Adipocyte (in vitro differentiated cells): ENCODE data around the gene INO80D.
"Not testable (repeated sequence)": the region's sequence is repeated elsewhere in the genome, so short reads cannot be mapped to it uniquely, and the experiment has no call there.

Source experiments
- DNase-seq: peaks from one replicate; pipeline ENCODE4 v3.0.0-alpha.2; 2015; ENCODE audit warnings: low read depth
- H3K27me3 ChIP-seq: replicated peaks from 2 replicates; pipeline ENCODE4 v1.7.0; 2013; ENCODE audit warnings: mild to moderate bottlenecking, low read length, moderate library complexity; ENCODE audit not compliant: control insufficient read depth, insufficient read depth
- H3K36me3 ChIP-seq: 2 replicates; pipeline ENCODE4 v1.7.0; 2013; ENCODE audit warnings: low read length, mild to moderate bottlenecking, moderate library complexity; ENCODE audit not compliant: control insufficient read depth, insufficient read depth, severe bottlenecking
- H3K4me1 ChIP-seq: 2 replicates; pipeline ENCODE4 v1.7.0; 2013; ENCODE audit warnings: mild to moderate bottlenecking, low read length, moderate library complexity; ENCODE audit not compliant: control insufficient read depth, insufficient read depth
- H3K4me3 ChIP-seq: 2 replicates; pipeline ENCODE4 v1.7.0; 2013; ENCODE audit warnings: mild to moderate bottlenecking, low read length, moderate library complexity
- H3K9ac ChIP-seq: 2 replicates; pipeline ENCODE4 v1.7.0; 2013; ENCODE audit warnings: mild to moderate bottlenecking, low read length, moderate library complexity
- H3K9me3 ChIP-seq: 2 replicates; pipeline ENCODE4 v1.7.0; 2013; ENCODE audit warnings: mild to moderate bottlenecking, low read length, moderate library complexity; ENCODE audit not compliant: control insufficient read depth

Gene INO80D

GRCh38 chr2:206098872-206099271 is 12.9 kb upstream of the INO80D start:
- H3K27me3 ChIP-seq, H3K36me3 ChIP-seq, H3K9me3 ChIP-seq, H3K4me1 ChIP-seq, H3K9ac ChIP-seq, DNase-seq, H3K4me3 ChIP-seq: not testable (repeated sequence)

DNA sequence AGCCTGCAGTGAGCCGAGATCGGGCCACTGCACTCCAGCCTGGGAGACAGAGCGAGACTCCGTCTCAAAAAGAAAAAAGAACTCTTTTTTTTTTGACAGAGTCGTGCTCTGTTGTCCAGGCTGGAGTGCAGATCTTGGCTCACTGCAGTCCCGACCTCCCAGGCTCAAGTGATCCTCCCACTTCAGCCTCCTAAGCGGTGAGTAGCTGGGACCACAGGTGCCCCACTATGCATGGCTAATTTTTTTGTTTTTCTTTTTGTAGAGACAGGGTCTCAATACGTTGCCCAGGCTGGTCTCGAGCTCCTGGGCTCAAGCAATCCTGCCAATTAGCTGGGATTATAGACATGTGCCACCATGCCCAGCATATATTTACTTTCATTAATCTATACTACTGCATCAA is 12.5 kb upstream of the INO80D start:
- no peaks in the 10 kb centered on the region for H3K4me1 ChIP-seq

GRCh38 chr2:206096876-206097275 is 10.9 kb upstream of the INO80D start:
- no peak for DNase-seq
- Histone ChIP-seq H3K27me3 (no peaks in the 10 kb centered on the region), H3K4me3 (no peak overlapping the region), H3K9ac (no peak overlapping the region), H3K36me3 (peaks cover 6% of the 10 kb centered on the region), H3K9me3 (no peaks in the 10 kb centered on the region), H3K4me1 (no peaks in the 10 kb centered on the region)

More for the DNA sequence above, 12.5 kb upstream of the INO80D start:
- Histone ChIP-seq H3K36me3 (peaks cover 2% of the 10 kb centered on the region), H3K9ac (no peak overlapping the region), H3K4me3 (no peak overlapping the region), H3K27me3 (no peaks in the 10 kb centered on the region), H3K9me3 (no peaks in the 10 kb centered on the region)
- DNase-seq, result no peak

GRCh38 chr2:206095536-206096332 is 9.8 kb upstream of the INO80D start:
- no peak for DNase-seq
- H3K36me3 ChIP-seq, result peaks cover 6% of the 10 kb centered on the region
- no peak overlapping the region for H3K4me3 ChIP-seq
- H3K4me1 ChIP-seq, result no peaks in the 10 kb centered on the region
- H3K9ac ChIP-seq, result no peak overlapping the region
- H3K9me3 ChIP-seq, result no peaks in the 10 kb centered on the region
- no peaks in the 10 kb centered on the region for H3K27me3 ChIP-seq

GRCh38 chr2:206092297-206092696 is 6.3 kb upstream of the INO80D start:
- Histone ChIP-seq H3K27me3 (no peaks in the 10 kb centered on the region), H3K4me3 (no peak overlapping the region), H3K9ac (no peak overlapping the region), H3K36me3 (peaks cover 6% of the 10 kb centered on the region), H3K4me1 (peaks cover 8% of the 10 kb centered on the region), H3K9me3 (no peaks in the 10 kb centered on the region)
- no peak for DNase-seq

GRCh38 chr2:206088248-206088647 is 2.3 kb upstream of the INO80D start:
- Histone ChIP-seq H3K4me3 (peak overlapping the region; percentile 12), H3K4me1 (peaks cover 20% of the 10 kb centered on the region)
- DNase-seq, result no peak

GRCh38 chr2:206086716-206087350 is 859 bp upstream of the INO80D start:
- Histone ChIP-seq H3K4me3 (peak overlapping the region; percentile 85), H3K4me1 (peaks cover 20% of the 10 kb centered on the region), H3K27me3 (no peaks in the 10 kb centered on the region), H3K36me3 (no peaks in the 10 kb centered on the region), H3K9me3 (no peaks in the 10 kb centered on the region), H3K9ac (peak overlapping the region; percentile 100)
- peak; percentile 43 for DNase-seq

More at GRCh38 chr2:206088248-206088647, 2.3 kb upstream of the INO80D start:
- Histone ChIP-seq H3K9ac (no peak overlapping the region), H3K27me3 (no peaks in the 10 kb centered on the region), H3K36me3 (peaks cover 2% of the 10 kb centered on the region), H3K9me3 (no peaks in the 10 kb centered on the region)

- no peaks in the 10 kb centered on the region for H3K27me3 ChIP-seq
- peak overlapping the region; percentile 100 for H3K9ac ChIP-seq
- DNase-seq, result peak; percentile 69
- no peaks in the 10 kb centered on the region for H3K36me3 ChIP-seq
- H3K9me3 ChIP-seq, result no peaks in the 10 kb centered on the region
- H3K4me1 ChIP-seq, result peaks cover 20% of the 10 kb centered on the region
- peak overlapping the region; percentile 85 for H3K4me3 ChIP-seq
Observed at GRCh38 chr2:206084870-206085741, 868 bp downstream of the INO80D start.

DNA sequence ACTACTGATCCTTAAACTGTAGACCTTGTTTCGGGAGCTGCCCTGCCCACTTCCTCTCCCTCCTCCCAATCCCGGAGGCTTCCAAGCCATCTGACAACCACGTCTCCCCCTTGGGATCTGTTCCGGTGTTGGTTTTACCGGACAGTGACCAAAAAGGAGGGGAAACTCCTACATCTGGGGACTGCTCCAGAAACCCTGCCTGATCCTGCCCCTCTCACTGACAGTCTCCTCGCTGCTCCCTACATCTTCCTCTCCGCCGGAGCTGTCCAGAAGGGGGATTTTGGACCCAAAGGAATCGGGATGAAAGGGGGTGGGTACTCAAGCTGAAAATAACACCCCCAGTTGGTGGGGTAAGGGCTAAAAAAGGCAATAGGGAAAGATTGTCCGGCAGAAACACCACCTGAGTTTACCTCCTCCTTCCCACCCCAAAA is 1.5 kb downstream of the INO80D start:
- DNase-seq, result peak; percentile 75
- Histone ChIP-seq H3K36me3 (no peaks in the 10 kb centered on the region), H3K4me3 (peak overlapping the region; percentile 85), H3K9me3 (no peaks in the 10 kb centered on the region), H3K27me3 (no peaks in the 10 kb centered on the region), H3K9ac (peak overlapping the region; percentile 100), H3K4me1 (peaks cover 20% of the 10 kb centered on the region)

- no peaks in the 10 kb centered on the region for H3K9me3 ChIP-seq
- peak; percentile 27 for DNase-seq
- no peaks in the 10 kb centered on the region for H3K36me3 ChIP-seq
- H3K27me3 ChIP-seq, result no peaks in the 10 kb centered on the region
- H3K4me1 ChIP-seq, result peaks cover 20% of the 10 kb centered on the region
- peak overlapping the region; percentile 100 for H3K9ac ChIP-seq
- peak overlapping the region; percentile 85 for H3K4me3 ChIP-seq
Observed at GRCh38 chr2:206083602-206084438, 2.2 kb downstream of the INO80D start.
